Measurements from ENCODE around the gene TSPEAR.

TSPEAR gene

DNA sequence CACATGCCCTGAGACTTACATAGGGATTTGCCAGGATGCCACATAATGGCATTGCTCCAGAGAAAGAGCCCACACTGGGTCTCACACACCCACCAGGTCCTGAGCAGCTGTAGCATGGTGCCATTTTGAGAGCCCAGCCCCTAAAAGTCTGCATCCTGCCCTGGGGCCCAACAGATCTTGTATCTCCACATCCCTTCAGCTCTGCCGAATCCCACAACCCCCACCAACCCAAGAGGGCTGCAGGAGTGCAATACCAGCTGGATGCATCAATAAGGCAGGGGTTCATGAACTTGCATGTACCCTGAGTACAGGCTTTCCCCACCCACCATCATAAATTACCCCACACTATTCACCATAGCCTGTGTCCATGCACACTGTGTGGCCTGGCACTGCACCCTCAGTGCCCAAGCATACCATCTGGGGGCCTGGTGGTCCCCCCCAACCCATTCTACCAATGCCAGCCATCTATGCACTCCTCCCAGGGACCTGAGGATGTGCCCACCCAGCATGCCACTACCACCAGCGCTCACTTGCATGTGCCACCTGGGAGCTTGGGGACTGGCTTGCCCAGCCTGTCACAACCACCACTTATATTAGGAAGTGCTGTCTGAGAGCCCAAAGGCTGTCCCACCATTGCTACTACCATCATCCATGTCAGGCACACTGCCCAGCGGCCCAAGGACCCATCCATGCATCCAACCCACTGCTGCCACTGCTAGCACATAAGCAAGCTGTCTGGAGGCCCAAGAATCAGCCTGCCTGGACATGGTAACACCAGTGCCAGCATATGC is 40.5 kb downstream of the TSPEAR start:
- no peak for TF ChIP-seq SNAI2 (CRISPR knock-in tag; IDR thresholded peaks at IDR 0.05)
- TF ChIP-seq, protein P1, sequence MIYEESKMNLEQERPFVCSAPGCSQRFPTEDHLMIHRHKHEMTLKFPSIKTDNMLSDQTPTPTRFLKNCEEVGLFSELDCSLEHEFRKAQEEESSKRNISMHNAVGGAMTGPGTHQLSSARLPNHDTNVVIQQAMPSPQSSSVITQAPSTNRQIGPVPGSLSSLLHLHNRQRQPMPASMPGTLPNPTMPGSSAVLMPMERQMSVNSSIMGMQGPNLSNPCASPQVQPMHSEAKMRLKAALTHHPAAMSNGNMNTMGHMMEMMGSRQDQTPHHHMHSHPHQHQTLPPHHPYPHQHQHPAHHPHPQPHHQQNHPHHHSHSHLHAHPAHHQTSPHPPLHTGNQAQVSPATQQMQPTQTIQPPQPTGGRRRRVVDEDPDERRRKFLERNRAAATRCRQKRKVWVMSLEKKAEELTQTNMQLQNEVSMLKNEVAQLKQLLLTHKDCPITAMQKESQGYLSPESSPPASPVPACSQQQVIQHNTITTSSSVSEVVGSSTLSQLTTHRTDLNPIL (CRISPR knock-in tag; IDR thresholded peaks at IDR 0.05; ENCODE audit: low read depth) = no peak
- ATAC-seq = no peak

DNA sequence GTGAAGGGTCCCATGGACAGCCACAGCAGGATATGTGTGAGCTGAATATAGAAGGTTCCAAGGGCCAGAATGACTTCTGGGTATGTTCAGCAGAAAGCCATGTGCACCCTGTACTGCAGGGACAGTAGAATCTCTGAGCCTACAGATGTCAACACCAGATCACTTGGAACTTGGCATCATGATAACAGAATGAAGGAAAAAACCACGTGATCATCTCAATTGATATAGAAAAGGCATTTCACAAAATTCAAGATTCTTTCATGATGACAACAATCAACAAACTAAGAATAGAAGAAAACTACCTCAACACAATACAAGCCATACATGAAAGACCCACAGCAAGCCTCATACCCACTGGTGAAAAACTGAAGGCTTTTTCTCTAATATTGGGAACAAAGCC is 43.8 kb downstream of the TSPEAR start:
- no peak for ATAC-seq
- TF ChIP-seq ZNF70 (CRISPR knock-in tag; IDR thresholded peaks at IDR 0.05) = no peak
- TF ChIP-seq, protein P1 (CRISPR knock-in tag; IDR thresholded peaks at IDR 0.05; ENCODE audit: low read depth) = no peak
- TF ChIP-seq ZC3H10 (CRISPR knock-in tag; IDR thresholded peaks at IDR 0.05) = no peak
- no peak for TF ChIP-seq GLIS3 (CRISPR knock-in tag; IDR thresholded peaks at IDR 0.05)
- TF ChIP-seq ISL1 (CRISPR knock-in tag; IDR thresholded peaks at IDR 0.05) = no peak
- TF ChIP-seq, protein P2, sequence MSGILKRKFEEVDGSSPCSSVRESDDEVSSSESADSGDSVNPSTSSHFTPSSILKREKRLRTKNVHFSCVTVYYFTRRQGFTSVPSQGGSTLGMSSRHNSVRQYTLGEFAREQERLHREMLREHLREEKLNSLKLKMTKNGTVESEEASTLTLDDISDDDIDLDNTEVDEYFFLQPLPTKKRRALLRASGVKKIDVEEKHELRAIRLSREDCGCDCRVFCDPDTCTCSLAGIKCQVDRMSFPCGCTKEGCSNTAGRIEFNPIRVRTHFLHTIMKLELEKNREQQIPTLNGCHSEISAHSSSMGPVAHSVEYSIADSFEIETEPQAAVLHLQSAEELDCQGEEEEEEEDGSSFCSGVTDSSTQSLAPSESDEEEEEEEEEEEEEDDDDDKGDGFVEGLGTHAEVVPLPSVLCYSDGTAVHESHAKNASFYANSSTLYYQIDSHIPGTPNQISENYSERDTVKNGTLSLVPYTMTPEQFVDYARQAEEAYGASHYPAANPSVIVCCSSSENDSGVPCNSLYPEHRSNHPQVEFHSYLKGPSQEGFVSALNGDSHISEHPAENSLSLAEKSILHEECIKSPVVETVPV (CRISPR knock-in tag; IDR thresholded peaks at IDR 0.05) = no peak
- no peak for TF ChIP-seq ZFP30 (CRISPR knock-in tag; IDR thresholded peaks at IDR 0.05)
- TF ChIP-seq ESRRG (CRISPR knock-in tag; IDR thresholded peaks at IDR 0.05) = no peak
- no peak for TF ChIP-seq ZNF565 (CRISPR knock-in tag; conservative IDR thresholded peaks at IDR 0.05; ENCODE audit: low read depth)
- TF ChIP-seq, protein P3, sequence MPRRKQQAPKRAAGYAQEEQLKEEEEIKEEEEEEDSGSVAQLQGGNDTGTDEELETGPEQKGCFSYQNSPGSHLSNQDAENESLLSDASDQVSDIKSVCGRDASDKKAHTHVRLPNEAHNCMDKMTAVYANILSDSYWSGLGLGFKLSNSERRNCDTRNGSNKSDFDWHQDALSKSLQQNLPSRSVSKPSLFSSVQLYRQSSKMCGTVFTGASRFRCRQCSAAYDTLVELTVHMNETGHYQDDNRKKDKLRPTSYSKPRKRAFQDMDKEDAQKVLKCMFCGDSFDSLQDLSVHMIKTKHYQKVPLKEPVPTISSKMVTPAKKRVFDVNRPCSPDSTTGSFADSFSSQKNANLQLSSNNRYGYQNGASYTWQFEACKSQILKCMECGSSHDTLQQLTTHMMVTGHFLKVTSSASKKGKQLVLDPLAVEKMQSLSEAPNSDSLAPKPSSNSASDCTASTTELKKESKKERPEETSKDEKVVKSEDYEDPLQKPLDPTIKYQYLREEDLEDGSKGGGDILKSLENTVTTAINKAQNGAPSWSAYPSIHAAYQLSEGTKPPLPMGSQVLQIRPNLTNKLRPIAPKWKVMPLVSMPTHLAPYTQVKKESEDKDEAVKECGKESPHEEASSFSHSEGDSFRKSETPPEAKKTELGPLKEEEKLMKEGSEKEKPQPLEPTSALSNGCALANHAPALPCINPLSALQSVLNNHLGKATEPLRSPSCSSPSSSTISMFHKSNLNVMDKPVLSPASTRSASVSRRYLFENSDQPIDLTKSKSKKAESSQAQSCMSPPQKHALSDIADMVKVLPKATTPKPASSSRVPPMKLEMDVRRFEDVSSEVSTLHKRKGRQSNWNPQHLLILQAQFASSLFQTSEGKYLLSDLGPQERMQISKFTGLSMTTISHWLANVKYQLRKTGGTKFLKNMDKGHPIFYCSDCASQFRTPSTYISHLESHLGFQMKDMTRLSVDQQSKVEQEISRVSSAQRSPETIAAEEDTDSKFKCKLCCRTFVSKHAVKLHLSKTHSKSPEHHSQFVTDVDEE (CRISPR knock-in tag; IDR thresholded peaks at IDR 0.05) = no peak
- TF ChIP-seq SNAI2 (CRISPR knock-in tag; IDR thresholded peaks at IDR 0.05) = no peak
- TF ChIP-seq, protein P4, sequence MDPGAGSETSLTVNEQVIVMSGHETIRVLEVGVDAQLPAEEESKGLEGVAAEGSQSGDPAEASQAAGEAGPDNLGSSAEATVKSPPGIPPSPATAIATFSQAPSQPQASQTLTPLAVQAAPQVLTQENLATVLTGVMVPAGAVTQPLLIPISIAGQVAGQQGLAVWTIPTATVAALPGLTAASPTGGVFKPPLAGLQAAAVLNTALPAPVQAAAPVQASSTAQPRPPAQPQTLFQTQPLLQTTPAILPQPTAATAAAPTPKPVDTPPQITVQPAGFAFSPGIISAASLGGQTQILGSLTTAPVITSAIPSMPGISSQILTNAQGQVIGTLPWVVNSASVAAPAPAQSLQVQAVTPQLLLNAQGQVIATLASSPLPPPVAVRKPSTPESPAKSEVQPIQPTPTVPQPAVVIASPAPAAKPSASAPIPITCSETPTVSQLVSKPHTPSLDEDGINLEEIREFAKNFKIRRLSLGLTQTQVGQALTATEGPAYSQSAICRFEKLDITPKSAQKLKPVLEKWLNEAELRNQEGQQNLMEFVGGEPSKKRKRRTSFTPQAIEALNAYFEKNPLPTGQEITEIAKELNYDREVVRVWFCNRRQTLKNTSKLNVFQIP (CRISPR knock-in tag; IDR thresholded peaks at IDR 0.05; ENCODE audit: borderline replicate concordance, low read depth) = no peak
- TF ChIP-seq, protein P5, sequence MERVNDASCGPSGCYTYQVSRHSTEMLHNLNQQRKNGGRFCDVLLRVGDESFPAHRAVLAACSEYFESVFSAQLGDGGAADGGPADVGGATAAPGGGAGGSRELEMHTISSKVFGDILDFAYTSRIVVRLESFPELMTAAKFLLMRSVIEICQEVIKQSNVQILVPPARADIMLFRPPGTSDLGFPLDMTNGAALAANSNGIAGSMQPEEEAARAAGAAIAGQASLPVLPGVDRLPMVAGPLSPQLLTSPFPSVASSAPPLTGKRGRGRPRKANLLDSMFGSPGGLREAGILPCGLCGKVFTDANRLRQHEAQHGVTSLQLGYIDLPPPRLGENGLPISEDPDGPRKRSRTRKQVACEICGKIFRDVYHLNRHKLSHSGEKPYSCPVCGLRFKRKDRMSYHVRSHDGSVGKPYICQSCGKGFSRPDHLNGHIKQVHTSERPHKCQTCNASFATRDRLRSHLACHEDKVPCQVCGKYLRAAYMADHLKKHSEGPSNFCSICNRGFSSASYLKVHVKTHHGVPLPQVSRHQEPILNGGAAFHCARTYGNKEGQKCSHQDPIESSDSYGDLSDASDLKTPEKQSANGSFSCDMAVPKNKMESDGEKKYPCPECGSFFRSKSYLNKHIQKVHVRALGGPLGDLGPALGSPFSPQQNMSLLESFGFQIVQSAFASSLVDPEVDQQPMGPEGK (CRISPR knock-in tag; IDR thresholded peaks at IDR 0.05; ENCODE audit: borderline replicate concordance) = no peak
- TF ChIP-seq ARNTL (CRISPR knock-in tag; IDR thresholded peaks at IDR 0.05; ENCODE audit: borderline replicate concordance, low read depth) = no peak
- no peak for TF ChIP-seq PPARA (CRISPR knock-in tag; IDR thresholded peaks at IDR 0.05; ENCODE audit: borderline replicate concordance)
- TF ChIP-seq BACH2 (CRISPR knock-in tag; IDR thresholded peaks at IDR 0.05; ENCODE audit: borderline replicate concordance) = no peak
- no peak for TF ChIP-seq TOX (CRISPR knock-in tag; IDR thresholded peaks at IDR 0.05; ENCODE audit: borderline replicate concordance)
- no peak for TF ChIP-seq ZFP3 (CRISPR knock-in tag; IDR thresholded peaks at IDR 0.05)
- TF ChIP-seq RARB (CRISPR knock-in tag; IDR thresholded peaks at IDR 0.05) = no peak

Measured in SK-N-SH treated with all-trans-retinoic acid at 6 μM for 48 hours (cell line).